ENCODE data around the gene MAPK11.

GRCh38 chr22:50264946-50265669 is 5.1 kb downstream of the MAPK11 start:
- no peak for TF ChIP-seq CTCF (IDR thresholded peaks at IDR 0.05)
- no peak for TF ChIP-seq POLR2A (IDR thresholded peaks at IDR 0.05)
- no peak for TF ChIP-seq EP300 (IDR thresholded peaks at IDR 0.05)

All from ovary (tissue), 3 donors.